MV-4-11 (cell line): ENCODE results near the gene TOM1L2.
A peak's percentile ranks its signal among the peaks of the same experiment; 100 is the strongest.
"Not testable (repeated sequence)": the region's sequence is repeated elsewhere in the genome, so short reads cannot be mapped to it uniquely, and the experiment has no call there.

Source experiments
- DNase-seq: peaks from one replicate; lab custom pipeline; 2025; lab: John Stamatoyannopoulos, UW

Gene TOM1L2

DNA sequence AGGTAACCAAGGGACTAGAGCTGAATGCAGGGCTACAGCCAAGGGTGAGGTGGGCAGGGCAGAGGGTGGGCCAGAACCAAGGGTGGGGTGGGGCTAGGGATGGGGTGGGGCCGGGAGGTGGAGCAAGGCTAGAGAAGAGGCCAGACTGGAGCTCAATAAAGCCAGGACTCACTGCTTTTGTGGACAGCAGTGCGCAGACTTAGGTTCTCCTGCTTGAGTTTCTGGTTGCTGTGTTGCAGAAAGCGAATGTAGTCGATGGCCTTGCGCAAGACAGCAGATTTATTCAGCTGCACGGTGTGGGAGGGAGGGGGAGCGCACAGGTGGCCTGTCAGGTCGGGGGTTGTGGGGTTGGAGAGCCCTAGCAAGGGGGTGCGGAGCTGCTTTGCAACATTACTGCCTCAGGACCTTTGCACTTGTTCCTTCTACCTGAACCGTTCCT lies 154.1 kb downstream of the TOM1L2 start:
- peak; percentile 48 for DNase-seq

DNA sequence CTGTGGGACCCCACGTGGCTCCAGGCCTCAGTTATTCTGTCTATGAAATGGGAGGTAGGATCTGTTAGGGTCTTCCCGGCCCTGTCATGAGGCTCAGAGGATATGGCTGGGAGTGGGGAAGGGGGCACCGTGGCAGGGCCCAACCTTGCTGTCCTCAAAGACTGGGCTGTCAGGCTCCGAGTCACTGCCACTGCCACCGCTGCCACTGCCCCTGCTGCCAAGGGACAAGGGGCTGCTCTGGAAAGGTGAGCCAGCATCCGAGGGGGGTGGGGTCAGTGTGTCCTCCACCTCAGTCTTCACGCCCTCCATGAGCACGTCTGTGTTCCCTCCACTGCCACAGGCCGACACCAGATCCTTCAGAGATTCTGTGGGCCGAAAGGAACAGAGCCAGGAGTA lies 154.7 kb downstream of the TOM1L2 start:
- no peak for DNase-seq

DNA sequence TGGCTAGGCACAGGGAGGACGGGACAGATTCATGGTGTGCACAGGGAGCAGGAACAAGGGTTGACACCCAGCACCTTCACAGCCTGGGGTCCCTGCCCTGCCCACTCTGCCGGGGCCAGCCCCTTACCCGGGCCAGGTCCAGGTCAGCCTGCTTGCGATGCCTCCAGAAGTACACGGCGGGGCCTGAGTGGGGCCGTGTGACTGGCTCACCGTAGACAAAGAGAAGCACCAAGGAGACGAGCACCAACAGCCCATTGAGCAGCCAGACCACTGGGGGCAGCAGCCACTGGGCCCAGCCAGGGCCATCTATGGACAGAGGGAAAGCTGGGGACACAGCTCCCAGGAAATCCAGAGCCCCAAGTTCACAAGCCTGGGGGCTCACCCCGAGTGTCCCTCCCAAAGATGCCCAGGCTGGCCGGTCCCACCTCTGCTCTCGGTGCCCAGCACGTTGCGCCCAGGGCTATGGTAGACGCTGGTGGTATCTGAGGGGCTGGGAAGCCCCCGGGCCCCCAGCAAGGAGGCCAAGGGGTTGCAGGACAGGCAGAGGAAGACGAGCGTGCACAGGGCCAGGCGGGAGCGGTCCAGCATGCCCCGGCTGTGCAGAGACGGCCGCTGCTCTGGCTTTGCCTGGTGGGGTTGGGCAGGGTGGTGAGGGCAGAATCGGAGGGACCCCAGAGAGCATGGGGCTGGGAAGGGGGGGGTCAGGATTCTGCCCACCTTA lies 155.2 kb downstream of the TOM1L2 start:
- DNase-seq, result no peak

- no peak for DNase-seq
Observed at GRCh38 chr17:17816240-17816814, 155.9 kb downstream of the TOM1L2 start.

- DNase-seq, result no peak
Observed at GRCh38 chr17:17815436-17816200, 156.6 kb downstream of the TOM1L2 start.

DNA sequence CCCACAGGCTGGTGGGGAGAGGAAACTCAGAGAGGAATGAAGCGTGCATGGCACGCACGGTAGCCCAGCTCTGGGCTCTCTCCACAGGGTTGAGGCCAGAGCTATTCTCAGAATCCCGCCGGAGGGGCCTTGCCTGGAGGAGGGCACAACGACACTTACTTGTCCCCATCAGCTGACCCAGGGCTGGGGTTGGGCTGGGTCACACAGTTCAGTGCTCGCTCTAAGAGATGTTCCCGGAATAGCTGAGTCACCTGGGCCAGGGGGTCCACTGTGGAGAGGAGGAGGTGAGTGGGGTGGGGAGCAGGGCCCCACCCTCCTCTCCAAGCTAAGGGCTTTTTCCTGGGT lies 157.2 kb downstream of the TOM1L2 start:
- no peak for DNase-seq

- DNase-seq, result no peak
Observed at GRCh38 chr17:17814162-17815061, 157.8 kb downstream of the TOM1L2 start.

GRCh38 chr17:17813725-17814095 lies 158.5 kb downstream of the TOM1L2 start:
- no peak for DNase-seq

DNA sequence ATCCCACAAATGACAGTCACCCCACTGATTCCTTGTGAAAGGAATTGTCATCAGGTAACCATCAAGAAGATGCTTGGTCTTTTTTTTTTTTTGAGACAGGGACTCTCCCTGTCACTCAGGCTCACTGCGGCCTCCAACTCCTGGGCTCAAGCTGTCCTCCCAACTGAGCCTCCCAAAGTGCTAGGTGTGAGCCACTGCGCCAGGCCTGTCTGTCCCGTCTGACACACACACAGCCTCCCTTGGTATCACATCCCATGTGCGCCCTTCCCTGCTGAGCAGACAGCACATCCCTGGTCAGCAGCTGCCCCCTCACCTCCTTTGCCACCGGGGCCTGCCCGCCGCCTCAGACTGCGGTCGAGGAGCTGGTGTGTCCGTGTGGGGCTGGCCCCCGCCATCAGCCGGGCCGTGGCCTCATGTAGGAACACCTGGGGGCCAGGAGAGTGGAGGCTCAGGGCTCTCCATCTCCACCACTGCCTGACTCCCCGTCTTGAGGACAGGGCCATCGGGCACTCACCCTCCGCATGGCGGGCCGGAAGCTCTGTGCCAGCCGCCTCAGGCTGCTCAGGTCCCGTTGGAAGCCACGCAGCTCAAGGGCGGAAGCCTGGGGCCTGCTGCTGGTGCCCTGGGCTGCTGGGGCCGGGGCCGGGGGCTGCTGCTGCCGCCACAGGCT lies 159.0 kb downstream of the TOM1L2 start:
- no peak for DNase-seq

DNA sequence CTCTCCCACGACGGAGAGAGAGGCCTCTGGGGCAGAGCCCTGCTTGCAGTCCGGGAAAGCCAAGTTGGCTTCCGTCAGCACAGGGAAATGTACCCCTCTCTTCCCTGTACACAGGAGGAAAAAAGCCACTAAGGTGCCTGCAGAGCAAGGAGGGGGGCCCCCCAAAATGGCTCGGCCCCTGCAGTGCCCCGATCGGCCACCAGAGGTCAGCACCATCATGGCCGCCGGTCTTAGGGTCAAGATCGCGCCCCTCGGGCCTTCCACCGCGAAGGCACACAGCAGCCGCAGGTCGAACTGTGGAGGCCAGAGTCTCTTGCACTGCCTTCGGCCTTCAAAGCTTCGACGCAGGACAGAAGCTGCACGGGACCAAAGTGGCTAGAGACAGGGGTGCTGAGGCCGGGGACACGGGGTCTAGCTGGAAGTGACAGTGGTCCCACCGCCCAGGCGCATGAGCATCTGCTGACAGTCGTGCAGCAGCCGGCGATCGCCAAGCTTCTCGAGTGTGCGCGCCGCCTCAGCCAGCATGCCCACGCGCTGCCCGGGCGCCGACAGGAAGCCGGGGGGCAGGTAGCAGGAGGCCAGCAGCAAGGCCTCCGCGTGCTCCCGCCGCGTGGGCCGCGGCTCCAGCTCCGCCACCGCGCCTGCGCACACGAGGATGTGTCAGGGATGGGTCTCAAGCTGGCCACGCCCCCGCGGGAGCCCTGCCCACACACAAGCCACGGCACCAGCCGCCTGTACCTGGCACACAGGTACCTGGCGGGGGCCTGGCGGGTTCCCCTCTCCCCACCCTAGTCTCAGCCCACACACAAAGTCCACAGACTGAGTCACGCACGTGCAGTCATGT lies 159.8 kb downstream of the TOM1L2 start:
- no peak for DNase-seq

GRCh38 chr17:17811381-17812210 lies 160.6 kb downstream of the TOM1L2 start:
- no peak for DNase-seq

GRCh38 chr17:17810895-17811248 lies 161.3 kb downstream of the TOM1L2 start:
- DNase-seq, result no peak

DNA sequence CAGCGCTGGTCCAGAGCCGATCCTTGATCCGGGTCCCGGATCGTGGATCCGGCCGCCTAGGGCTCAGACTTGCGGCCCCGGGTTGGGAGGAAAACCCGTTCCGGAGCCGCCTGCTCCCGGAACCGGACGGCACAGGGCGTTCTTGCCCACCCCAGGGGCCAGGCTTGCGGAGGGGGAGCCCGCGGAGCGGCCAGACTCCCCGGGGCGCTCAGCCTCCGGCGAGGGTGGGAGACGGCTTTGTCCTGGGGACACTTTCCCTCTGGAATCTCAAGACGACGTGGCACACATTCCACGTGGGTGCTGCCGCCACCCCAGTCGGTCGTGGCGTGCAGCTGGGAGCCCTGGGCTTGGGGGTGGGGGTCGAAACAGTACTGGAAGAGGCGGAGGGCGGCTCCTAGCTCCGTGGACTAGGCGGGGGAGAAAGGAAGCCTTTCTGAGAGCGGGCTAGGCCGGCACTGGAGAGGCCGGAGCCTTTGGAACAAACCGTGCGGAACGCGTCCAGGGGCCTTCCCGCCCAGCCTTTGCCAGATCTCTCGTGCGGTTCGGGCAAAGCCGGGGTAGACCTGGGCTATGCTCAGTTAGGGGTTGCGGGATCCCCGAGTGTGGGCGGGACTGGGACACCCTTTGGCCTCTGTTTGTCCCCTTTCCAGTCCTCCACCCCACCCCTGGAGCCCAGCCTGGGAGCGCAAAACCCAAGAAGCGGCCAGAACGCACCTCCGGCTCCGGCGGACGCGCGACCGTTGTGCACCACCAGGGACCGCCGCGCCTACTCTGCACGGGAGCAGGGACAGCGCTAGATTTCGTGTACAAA lies 161.9 kb downstream of the TOM1L2 start:
- no peak for DNase-seq

DNA sequence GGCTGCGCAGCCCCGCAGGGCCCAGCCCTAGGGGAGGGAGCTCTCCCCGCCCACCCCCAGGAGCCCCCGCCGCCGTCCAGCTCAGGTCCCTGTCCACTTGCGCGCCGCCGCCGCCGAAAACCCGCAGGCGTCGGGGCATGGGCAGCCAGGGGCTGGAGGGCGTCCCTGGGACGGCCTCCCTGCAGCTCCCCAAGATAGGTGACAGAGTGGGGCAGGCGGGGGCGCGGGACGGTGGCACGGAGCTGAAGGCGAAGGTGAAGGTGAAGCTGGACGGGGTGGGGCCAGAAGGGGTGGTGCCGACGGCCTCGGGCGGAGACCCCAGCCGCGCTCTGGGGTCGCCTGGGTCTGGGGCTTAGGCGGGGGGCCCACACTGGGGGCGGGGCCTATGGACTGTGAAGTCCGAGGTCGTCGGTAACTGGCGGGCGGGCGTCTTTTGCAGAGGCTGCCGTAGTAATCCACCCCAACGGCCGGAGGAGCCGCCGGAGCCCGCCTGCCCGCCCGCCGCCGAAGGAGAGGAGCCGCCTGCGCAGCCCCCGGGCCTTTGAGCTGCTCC lies 162.6 kb downstream of the TOM1L2 start:
- no peak for DNase-seq

- peak; percentile 35 for DNase-seq
Observed at GRCh38 chr17:17808706-17809432, 163.3 kb downstream of the TOM1L2 start.

DNA sequence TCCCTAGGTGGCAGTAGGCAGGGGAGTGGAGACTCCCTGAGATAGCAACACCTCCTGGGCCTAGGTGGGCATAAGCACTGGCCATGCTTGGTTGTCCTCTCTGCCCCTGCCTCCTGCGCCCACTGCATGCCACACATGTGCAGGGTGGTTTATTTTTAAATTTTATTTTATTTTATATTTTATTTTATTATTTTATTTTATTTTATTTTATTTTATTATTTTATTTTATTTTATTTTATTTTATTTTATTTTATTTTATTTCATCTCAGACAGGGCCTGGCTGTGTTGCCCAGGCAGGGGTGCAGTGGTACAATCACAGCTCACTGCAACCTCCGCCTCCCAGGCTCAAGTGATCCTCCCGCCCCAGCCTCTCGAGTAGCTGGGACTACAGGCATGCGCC lies 164.0 kb downstream of the TOM1L2 start:
- not testable (repeated sequence) for DNase-seq

GRCh38 chr17:17807440-17807839 lies 164.8 kb downstream of the TOM1L2 start:
- no peak for DNase-seq
